HepG2 (cell line): ENCODE data around the gene EIF1AD. TPM values are rescaled to one million over a fixed set of nuclear protein-coding genes. Genes with fewer than 3 reads are reported as not detected.
A peak's percentile ranks its signal among the peaks of the same experiment; 100 is the strongest.

Experiments
- AGO2 ChIP-seq: fragments of 200-400 bp; formaldehyde crosslinking; optimal IDR thresholded peaks from 2 replicates; pipeline ENCODE3; 2017; ENCODE audit warnings: mild to moderate bottlenecking, low read depth, low read length, moderate library complexity
- FIP1L1 ChIP-seq: fragments of 200-400 bp; formaldehyde crosslinking; IDR thresholded peaks from 2 replicates; pipeline ENCODE4 v1.6.1; 2018; ENCODE audit warnings: low read depth, mild to moderate bottlenecking, low read length, moderate library complexity, borderline replicate concordance; ENCODE audit not compliant: insufficient read depth
- GATAD2A ChIP-seq: IDR thresholded peaks from 2 replicates; pipeline ENCODE4 v1.6.1; 2016
- MIXL1 ChIP-seq: IDR thresholded peaks from 2 replicates; pipeline ENCODE4 v1.6.1; 2016
- NPAS2 ChIP-seq: sonication (generic); formaldehyde crosslinking; IDR thresholded peaks from 2 replicates; pipeline ENCODE4 v1.8.0; 2022; ENCODE audit warnings: mild to moderate bottlenecking, missing genetic modification reagents, borderline replicate concordance
- NR2F2 ChIP-seq: IDR thresholded peaks from 2 replicates; pipeline ENCODE4 v1.6.1; 2012; ENCODE audit warnings: low read depth, inconsistent platforms, borderline replicate concordance
- SMAD1 ChIP-seq: sonication (generic); formaldehyde crosslinking; IDR thresholded peaks from 2 replicates; pipeline ENCODE4 v1.4.0; 2020; ENCODE audit warnings: missing genetic modification reagents, low read depth, mild to moderate bottlenecking, borderline replicate concordance
- STAG1 ChIP-seq: sonication (generic); formaldehyde crosslinking; IDR thresholded peaks from 2 replicates; pipeline ENCODE4 v1.4.0; 2020; ENCODE audit warnings: missing genetic modification reagents
- ZFP82 ChIP-seq: sonication (generic); formaldehyde crosslinking; IDR thresholded peaks from 2 replicates; pipeline ENCODE4 v1.5.1; 2020; ENCODE audit warnings: mild to moderate bottlenecking, missing genetic modification reagents, borderline replicate concordance
- ZFP90 ChIP-seq: sonication (generic); formaldehyde crosslinking; IDR thresholded peaks from 2 replicates; pipeline ENCODE4 v1.8.0; 2022; ENCODE audit warnings: missing genetic modification reagents, mild to moderate bottlenecking, inconsistent platforms, borderline replicate concordance
- ZMAT3 ChIP-seq: sonication (generic); formaldehyde crosslinking; conservative IDR thresholded peaks from 2 replicates; pipeline ENCODE4 v1.7.0; 2021; ENCODE audit warnings: missing genetic modification reagents
- ZNF101 ChIP-seq: sonication (generic); formaldehyde crosslinking; IDR thresholded peaks from 2 replicates; pipeline ENCODE4 v1.4.0; 2020; ENCODE audit warnings: mild to moderate bottlenecking, low read depth, missing genetic modification reagents, borderline replicate concordance
- ZNF350 ChIP-seq: sonication (generic); formaldehyde crosslinking; IDR thresholded peaks from 2 replicates; pipeline ENCODE4 v1.4.0; 2020; ENCODE audit warnings: mild to moderate bottlenecking, low read depth, missing genetic modification reagents, borderline replicate concordance
- ZNF616 ChIP-seq: sonication (generic); formaldehyde crosslinking; IDR thresholded peaks from 2 replicates; pipeline ENCODE4 v1.5.0; 2020; ENCODE audit warnings: low read depth, mild to moderate bottlenecking, missing genetic modification reagents
- ZNF749 ChIP-seq: sonication (generic); formaldehyde crosslinking; IDR thresholded peaks from 2 replicates; pipeline ENCODE4 v1.8.0; 2022; ENCODE audit warnings: mild to moderate bottlenecking, missing genetic modification reagents, moderate library complexity, borderline replicate concordance
- ZSCAN12 ChIP-seq: sonication (generic); formaldehyde crosslinking; IDR thresholded peaks from 2 replicates; pipeline ENCODE4 v1.9.0; 2021; ENCODE audit warnings: mild to moderate bottlenecking, missing genetic modification reagents
- polyA plus RNA-seq, 8 experiments: library from polyadenylated mRNA; depleted of rRNA in 3 of 8; stranded (reverse) in 7 of 8; unstranded in 1 of 8; fragments of >200 nt; fragmentation: Illumina TruSeq in 4 of 8; extraction: Trizol in 4 of 8; gene quantifications; 2 replicates each; pipeline versions ENCODE4 v1.2.1 to v1.2.3, GENCODE V29; 2011 to 2016; ENCODE audit warnings: low read depth in 4 of 8, missing spikeins in 1 of 8, mixed read lengths in 1 of 8; ENCODE audit not compliant: insufficient read depth in 1 of 8
- total RNA-seq, 5 experiments: library from RNA; depleted of rRNA; stranded (reverse); fragments of >200 nt; fragmentation: Illumina TruSeq; extraction: Trizol; gene quantifications; 2 replicates each; pipeline ENCODE4 v1.2.3, GENCODE V29; 2016; ENCODE audit warnings: low read depth in 1 of 5
- TF ChIP-seq, protein P1 (sequence below): sonication (generic); formaldehyde crosslinking; conservative IDR thresholded peaks from 2 replicates; pipeline ENCODE4 v1.8.0; 2022; ENCODE audit warnings: missing genetic modification reagents
- TF ChIP-seq, protein P2 (sequence below): sonication (generic); formaldehyde crosslinking; IDR thresholded peaks from 2 replicates; pipeline ENCODE4 v1.5.0; 2020; ENCODE audit warnings: mild to moderate bottlenecking, missing genetic modification reagents, moderate library complexity
- TF ChIP-seq, protein P3 (sequence below): sonication (generic); formaldehyde crosslinking; IDR thresholded peaks from 2 replicates; pipeline ENCODE4 v1.4.0; 2020; ENCODE audit warnings: missing genetic modification reagents; ENCODE audit errors: not compliant biosample characterization
- TF ChIP-seq, protein P4 (sequence below): sonication (generic); formaldehyde crosslinking; IDR thresholded peaks from 2 replicates; pipeline ENCODE4 v1.4.0; 2020; ENCODE audit warnings: mild to moderate bottlenecking, missing genetic modification reagents, borderline replicate concordance
- TF ChIP-seq, protein P5 (sequence below): IDR thresholded peaks from 2 replicates; pipeline ENCODE4 v1.6.1; 2016; ENCODE audit warnings: low read depth

Gene EIF1AD
- total and polyA plus RNA-seq, 2 of the 13 experiments (the other 11 are each of a cell fraction or from before 2014, with no cell fraction given), result 18.2 to 30.8 TPM

DNA sequence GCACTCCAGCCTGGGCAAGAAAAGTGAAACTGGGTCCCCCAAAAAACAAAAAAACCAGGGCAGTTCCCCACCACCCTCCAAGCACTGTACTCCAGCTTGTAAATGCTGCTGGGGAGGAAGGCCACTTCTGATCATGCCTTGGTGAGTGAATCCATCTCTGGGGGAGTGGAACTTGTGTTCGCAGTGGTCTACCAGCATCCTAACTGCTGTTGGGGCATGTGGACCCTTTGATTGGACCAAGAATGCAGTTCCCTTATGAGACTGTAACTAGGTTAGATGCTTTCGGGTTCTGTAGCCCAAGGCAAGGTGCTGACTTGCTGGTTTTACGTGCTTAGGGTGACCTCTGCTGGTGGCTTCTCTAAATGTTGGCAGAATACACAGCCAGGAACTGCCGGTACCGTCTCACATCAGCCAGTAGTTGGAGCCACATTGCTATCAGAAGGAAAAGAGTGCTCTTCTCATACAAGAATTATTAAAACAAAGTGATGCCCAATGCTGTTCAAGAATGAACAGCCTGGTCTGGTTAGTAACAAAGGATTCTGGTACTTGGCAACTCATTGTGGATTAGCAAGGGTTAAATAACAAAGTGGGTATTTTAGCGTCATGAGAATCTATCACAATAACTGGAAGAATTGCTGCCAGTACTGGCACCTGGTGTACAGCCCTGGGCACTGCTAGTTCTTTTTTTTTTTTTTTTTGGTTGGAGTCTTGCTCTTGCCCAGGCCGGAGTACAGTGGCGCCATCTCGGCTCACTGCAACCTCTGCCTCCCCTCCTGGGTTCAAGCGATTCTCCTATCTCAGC lies 13.0 kb downstream of the EIF1AD start (continued):
- TF ChIP-seq ZMAT3 (CRISPR knock-in tag) (no peak), NR2F2 (no peak), ZFP90 (CRISPR knock-in tag) (no peak), STAG1 (CRISPR knock-in tag) (peak; percentile 99), AGO2 (no peak), NPAS2 (no peak), MIXL1 (CRISPR knock-in tag) (peak; percentile 61; the same call in 1 of the 2 replicates), ZNF616 (CRISPR knock-in tag) (0 out of 2 replicates have a peak, but pooled peaks have one; percentile 36), ZNF749 (CRISPR knock-in tag) (no peak), FIP1L1 (no peak), GATAD2A (peak; percentile 67), ZNF350 (no peak), SMAD1 (no peak), ZSCAN12 (CRISPR knock-in tag) (0 out of 2 replicates have a peak, but pooled peaks have one; percentile 38), ZNF101 (no peak), ZFP82 (CRISPR knock-in tag) (no peak)
- TF ChIP-seq, protein P1, sequence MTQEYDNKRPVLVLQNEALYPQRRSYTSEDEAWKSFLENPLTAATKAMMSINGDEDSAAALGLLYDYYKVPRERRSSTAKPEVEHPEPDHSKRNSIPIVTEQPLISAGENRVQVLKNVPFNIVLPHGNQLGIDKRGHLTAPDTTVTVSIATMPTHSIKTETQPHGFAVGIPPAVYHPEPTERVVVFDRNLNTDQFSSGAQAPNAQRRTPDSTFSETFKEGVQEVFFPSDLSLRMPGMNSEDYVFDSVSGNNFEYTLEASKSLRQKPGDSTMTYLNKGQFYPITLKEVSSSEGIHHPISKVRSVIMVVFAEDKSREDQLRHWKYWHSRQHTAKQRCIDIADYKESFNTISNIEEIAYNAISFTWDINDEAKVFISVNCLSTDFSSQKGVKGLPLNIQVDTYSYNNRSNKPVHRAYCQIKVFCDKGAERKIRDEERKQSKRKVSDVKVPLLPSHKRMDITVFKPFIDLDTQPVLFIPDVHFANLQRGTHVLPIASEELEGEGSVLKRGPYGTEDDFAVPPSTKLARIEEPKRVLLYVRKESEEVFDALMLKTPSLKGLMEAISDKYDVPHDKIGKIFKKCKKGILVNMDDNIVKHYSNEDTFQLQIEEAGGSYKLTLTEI (CRISPR knock-in tag), result no peak
- TF ChIP-seq, protein P2, sequence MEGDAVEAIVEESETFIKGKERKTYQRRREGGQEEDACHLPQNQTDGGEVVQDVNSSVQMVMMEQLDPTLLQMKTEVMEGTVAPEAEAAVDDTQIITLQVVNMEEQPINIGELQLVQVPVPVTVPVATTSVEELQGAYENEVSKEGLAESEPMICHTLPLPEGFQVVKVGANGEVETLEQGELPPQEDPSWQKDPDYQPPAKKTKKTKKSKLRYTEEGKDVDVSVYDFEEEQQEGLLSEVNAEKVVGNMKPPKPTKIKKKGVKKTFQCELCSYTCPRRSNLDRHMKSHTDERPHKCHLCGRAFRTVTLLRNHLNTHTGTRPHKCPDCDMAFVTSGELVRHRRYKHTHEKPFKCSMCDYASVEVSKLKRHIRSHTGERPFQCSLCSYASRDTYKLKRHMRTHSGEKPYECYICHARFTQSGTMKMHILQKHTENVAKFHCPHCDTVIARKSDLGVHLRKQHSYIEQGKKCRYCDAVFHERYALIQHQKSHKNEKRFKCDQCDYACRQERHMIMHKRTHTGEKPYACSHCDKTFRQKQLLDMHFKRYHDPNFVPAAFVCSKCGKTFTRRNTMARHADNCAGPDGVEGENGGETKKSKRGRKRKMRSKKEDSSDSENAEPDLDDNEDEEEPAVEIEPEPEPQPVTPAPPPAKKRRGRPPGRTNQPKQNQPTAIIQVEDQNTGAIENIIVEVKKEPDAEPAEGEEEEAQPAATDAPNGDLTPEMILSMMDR, result peak; percentile 97
- TF ChIP-seq, protein P3, sequence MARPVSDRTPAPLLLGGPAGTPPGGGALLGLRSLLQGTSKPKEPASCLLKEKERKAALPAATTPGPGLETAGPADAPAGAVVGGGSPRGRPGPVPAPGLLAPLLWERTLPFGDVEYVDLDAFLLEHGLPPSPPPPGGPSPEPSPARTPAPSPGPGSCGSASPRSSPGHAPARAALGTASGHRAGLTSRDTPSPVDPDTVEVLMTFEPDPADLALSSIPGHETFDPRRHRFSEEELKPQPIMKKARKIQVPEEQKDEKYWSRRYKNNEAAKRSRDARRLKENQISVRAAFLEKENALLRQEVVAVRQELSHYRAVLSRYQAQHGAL (CRISPR knock-in tag), result no peak
- TF ChIP-seq, protein P4, sequence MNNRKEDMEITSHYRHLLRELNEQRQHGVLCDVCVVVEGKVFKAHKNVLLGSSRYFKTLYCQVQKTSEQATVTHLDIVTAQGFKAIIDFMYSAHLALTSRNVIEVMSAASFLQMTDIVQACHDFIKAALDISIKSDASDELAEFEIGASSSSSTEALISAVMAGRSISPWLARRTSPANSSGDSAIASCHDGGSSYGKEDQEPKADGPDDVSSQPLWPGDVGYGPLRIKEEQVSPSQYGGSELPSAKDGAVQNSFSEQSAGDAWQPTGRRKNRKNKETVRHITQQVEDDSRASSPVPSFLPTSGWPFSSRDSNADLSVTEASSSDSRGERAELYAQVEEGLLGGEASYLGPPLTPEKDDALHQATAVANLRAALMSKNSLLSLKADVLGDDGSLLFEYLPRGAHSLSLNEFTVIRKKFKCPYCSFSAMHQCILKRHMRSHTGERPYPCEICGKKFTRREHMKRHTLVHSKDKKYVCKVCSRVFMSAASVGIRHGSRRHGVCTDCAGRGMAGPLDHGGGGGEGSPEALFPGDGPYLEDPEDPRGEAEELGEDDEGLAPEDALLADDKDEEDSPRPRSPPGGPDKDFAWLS (CRISPR knock-in tag), result no peak
- TF ChIP-seq, protein P5, sequence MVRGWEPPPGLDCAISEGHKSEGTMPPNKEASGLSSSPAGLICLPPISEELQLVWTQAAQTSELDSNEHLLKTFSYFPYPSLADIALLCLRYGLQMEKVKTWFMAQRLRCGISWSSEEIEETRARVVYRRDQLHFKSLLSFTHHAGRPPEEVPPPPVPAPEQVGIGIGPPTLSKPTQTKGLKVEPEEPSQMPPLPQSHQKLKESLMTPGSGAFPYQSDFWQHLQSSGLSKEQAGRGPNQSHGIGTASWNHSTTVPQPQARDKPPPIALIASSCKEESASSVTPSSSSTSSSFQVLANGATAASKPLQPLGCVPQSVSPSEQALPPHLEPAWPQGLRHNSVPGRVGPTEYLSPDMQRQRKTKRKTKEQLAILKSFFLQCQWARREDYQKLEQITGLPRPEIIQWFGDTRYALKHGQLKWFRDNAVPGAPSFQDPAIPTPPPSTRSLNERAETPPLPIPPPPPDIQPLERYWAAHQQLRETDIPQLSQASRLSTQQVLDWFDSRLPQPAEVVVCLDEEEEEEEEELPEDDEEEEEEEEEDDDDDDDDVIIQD (CRISPR knock-in tag), result no peak
